HUDEP-2 (cell line): Measurements from ENCODE around the gene SEC14L1.
"Not testable (repeated sequence)": the region's sequence is repeated elsewhere in the genome, so short reads cannot be mapped to it uniquely, and the experiment has no call there.

ENCODE experiments used
- DNase-seq, 76 experiments: peaks; one replicate each; lab custom pipeline; 2025; ENCODE audit not compliant: unreplicated experiment in 76 of 76; lab: John Stamatoyannopoulos, UW

The SEC14L1 gene

GRCh38 chr17:77230436-77230830 is 89.7 kb downstream of the SEC14L1 start:
- DNase-seq: no peak

- DNase-seq: no peak
Measured at GRCh38 chr17:77231076-77231871, 90.5 kb downstream of the SEC14L1 start.

- DNase-seq: no peak
Measured at GRCh38 chr17:77233127-77233526, 92.4 kb downstream of the SEC14L1 start.

GRCh38 chr17:77233635-77234334 is 93.0 kb downstream of the SEC14L1 start:
- peak in 2 of 76 experiments; percentile 9 to 10 for DNase-seq

GRCh38 chr17:77234695-77235094 is 93.9 kb downstream of the SEC14L1 start:
- DNase-seq: no peak

- no peak for DNase-seq
Measured at GRCh38 chr17:77235370-77235941, 94.7 kb downstream of the SEC14L1 start.

GRCh38 chr17:77237232-77238008 is 96.7 kb downstream of the SEC14L1 start:
- no peak for DNase-seq

GRCh38 chr17:77240976-77241375 is 100.2 kb downstream of the SEC14L1 start:
- DNase-seq: no peak

- DNase-seq: no peak
Measured at GRCh38 chr17:77242118-77242851, 101.5 kb downstream of the SEC14L1 start.

GRCh38 chr17:77245162-77245926 is 104.6 kb downstream of the SEC14L1 start:
- no peak for DNase-seq

GRCh38 chr17:77246110-77247047 is 105.6 kb downstream of the SEC14L1 start:
- no peak for DNase-seq

GRCh38 chr17:77247048-77247541 is 106.3 kb downstream of the SEC14L1 start:
- DNase-seq: peak in 64 of 76 experiments; percentile 2 to 80 (median 55)

- DNase-seq: no peak
Measured at GRCh38 chr17:77247609-77248008, 106.8 kb downstream of the SEC14L1 start.

- DNase-seq: no peak
Measured at GRCh38 chr17:77248216-77249114, 107.7 kb downstream of the SEC14L1 start.

- DNase-seq: no peak
Measured at GRCh38 chr17:77251622-77252183, 110.9 kb downstream of the SEC14L1 start.

- not testable (repeated sequence) for DNase-seq
Measured at GRCh38 chr17:77252306-77252705, 111.5 kb downstream of the SEC14L1 start.

GRCh38 chr17:77253611-77254051 is 112.9 kb downstream of the SEC14L1 start:
- DNase-seq: no peak
